ENCODE results near the gene ATP6V1C2. TPM values are rescaled to one million over a fixed set of nuclear protein-coding genes. Genes with fewer than 3 reads are reported as not detected.

Gene ATP6V1C2
- total and polyA plus RNA-seq, 8 donors = 0.10 to 4.0 (median 2.6) TPM

DNA sequence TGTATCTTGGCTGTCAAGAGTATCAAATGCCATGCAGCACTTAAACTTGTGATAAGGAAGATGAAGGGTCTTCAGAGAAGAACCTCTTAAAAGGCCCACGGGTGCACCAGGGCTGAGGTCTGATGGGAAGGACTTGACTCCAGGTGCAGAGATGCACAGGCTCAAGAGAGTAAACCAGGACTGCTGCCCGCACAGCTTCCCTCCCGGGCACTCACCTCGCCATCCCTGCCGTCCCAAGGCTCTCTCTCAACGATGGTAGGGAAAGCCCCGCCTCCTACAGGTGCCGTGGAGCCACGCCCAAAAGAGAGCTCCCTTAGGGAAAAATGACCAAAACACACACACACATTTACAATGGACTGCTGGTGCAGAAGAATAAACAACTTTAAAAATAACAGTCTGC lies 63.3 kb downstream of the ATP6V1C2 start:
- no peak for ATAC-seq
- Histone ChIP-seq H3K4me3 (no peak overlapping the region), H3K36me3 (peaks cover 0 to 100% of the 10 kb centered on the region in 2 donors), H3K9me3 (no peaks in the 10 kb centered on the region), H3K4me1 (no peaks in the 10 kb centered on the region), H3K27ac (no peak overlapping the region), H3K27me3 (no peaks in the 10 kb centered on the region)
- TF ChIP-seq CTCF (IDR thresholded peaks at IDR 0.05) = no peak
- DNase-seq = no peak
- intact Hi-C loops (cut with DNase I) = no loop called here

GRCh38 chr2:10785260-10785659 lies 63.8 kb downstream of the ATP6V1C2 start:
- H3K4me3 ChIP-seq = no peak overlapping the region
- no peak overlapping the region for H3K27ac ChIP-seq
- H3K27me3 ChIP-seq = no peaks in the 10 kb centered on the region
- no peak for ATAC-seq
- no peak for DNase-seq
- TF ChIP-seq CTCF (IDR thresholded peaks at IDR 0.05) = no peak
- intact Hi-C loops (cut with DNase I) = no loop called here
- H3K36me3 ChIP-seq = peaks cover 0 to 100% of the 10 kb centered on the region in 2 donors
- H3K4me1 ChIP-seq = no peaks in the 10 kb centered on the region
- H3K9me3 ChIP-seq = no peaks in the 10 kb centered on the region

DNA sequence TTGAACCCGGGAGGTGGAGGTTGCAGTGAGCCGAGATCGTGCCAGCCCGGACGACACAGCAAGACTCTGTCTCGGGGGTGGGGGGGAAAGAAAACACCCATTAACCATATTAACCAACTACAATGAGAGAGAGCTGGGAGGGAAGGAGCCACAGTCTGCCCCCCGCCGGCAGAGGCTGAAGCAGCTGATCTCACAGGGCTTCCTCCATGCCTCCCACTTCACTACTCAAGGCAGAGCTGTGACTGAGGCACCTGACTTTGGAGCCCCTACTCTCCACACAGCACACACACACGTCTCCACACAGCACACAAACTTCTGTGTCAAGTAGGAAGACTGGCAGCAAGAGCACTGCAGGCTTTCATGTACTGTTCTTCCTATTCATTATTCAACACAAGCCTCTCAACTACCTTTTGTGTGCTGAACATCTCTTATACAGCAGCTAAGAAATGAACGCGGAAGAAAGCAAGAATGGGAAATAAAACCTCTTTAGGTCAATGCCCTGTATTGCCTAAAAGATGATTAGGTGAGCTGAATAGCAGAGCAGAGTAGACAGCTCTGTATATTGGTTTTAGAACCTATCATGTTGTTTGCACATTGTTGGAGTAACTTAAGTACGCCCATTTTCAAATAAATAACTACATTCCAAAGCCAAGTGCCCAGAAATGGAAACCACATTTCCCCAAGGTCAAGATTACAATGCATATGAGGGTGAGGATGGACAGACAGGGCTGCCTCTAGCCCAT lies 65.0 kb downstream of the ATP6V1C2 start:
- Histone ChIP-seq H3K4me1 (peaks cover 0 to 2% of the 10 kb centered on the region in 2 donors), H3K9me3 (no peaks in the 10 kb centered on the region), H3K27me3 (no peaks in the 10 kb centered on the region), H3K27ac (peak overlapping the region in 1 of 2 donors; percentile 7), H3K36me3 (peaks cover 0 to 100% of the 10 kb centered on the region in 2 donors), H3K4me3 (no peak overlapping the region)
- peak; percentile 80 for ATAC-seq
- no peak for TF ChIP-seq CTCF (IDR thresholded peaks at IDR 0.05)
- DNase-seq = no peak
- intact Hi-C loops (cut with DNase I) = no loop called here

GRCh38 chr2:10787176-10787968 lies 65.9 kb downstream of the ATP6V1C2 start:
- ATAC-seq = no peak
- Histone ChIP-seq H3K4me3 (no peak overlapping the region), H3K4me1 (peaks cover 0 to 2% of the 10 kb centered on the region in 2 donors), H3K9me3 (no peaks in the 10 kb centered on the region), H3K27me3 (no peaks in the 10 kb centered on the region), H3K36me3 (peaks cover 0 to 100% of the 10 kb centered on the region in 2 donors), H3K27ac (no peak overlapping the region)
- no peak for DNase-seq
- intact Hi-C loops (cut with DNase I) = no loop called here
- no peak for TF ChIP-seq CTCF (IDR thresholded peaks at IDR 0.05)

- H3K27me3 ChIP-seq = no peaks in the 10 kb centered on the region
- intact Hi-C loops (cut with DNase I) = no loop called here
- no peak for TF ChIP-seq CTCF (IDR thresholded peaks at IDR 0.05)
- DNase-seq (no peak), ATAC-seq (no peak)
- H3K4me3 ChIP-seq = no peak overlapping the region
- H3K4me1 ChIP-seq = peaks cover 0 to 2% of the 10 kb centered on the region in 2 donors
- H3K9me3 ChIP-seq = no peaks in the 10 kb centered on the region
- no peak overlapping the region for H3K27ac ChIP-seq
- H3K36me3 ChIP-seq = peaks cover 0 to 100% of the 10 kb centered on the region in 2 donors
These were observed 67.4 kb downstream of the ATP6V1C2 start for GRCh38 chr2:10788855-10789254.
